Liver (tissue), 9 donors: ENCODE results near the gene APLN. TPM values are rescaled to one million over a fixed set of nuclear protein-coding genes. Genes with fewer than 3 reads are reported as not detected.

ENCODE experiments used
- DNase-seq: peaks from one replicate; pipeline ENCODE4 v3.0.0-alpha.2; 2017; ENCODE audit warnings: low spot score
- H3K27ac ChIP-seq, 2 donors: one replicate each; pipeline ENCODE4 v1.7.0; 2013; ENCODE audit warnings: inconsistent platforms in 2 of 2, low read length in 2 of 2, control low read depth in 1 of 2, low read depth in 1 of 2, mild to moderate bottlenecking in 1 of 2
- H3K27me3 ChIP-seq, 4 donors: one replicate each; pipeline versions ENCODE4 v1.6.1 to v1.7.0; 2013; ENCODE audit warnings: low read length in 3 of 4, inconsistent platforms in 1 of 4, mild to moderate bottlenecking in 1 of 4, moderate library complexity in 1 of 4; ENCODE audit not compliant: control insufficient read depth in 4 of 4, insufficient read depth in 4 of 4
- H3K36me3 ChIP-seq, 4 donors: one replicate each; pipeline versions ENCODE4 v1.6.1 to v1.7.0; 2013; ENCODE audit warnings: low read length in 3 of 4, mild to moderate bottlenecking in 3 of 4, low read depth in 1 of 4, moderate library complexity in 1 of 4; ENCODE audit not compliant: control insufficient read depth in 4 of 4, insufficient read depth in 3 of 4
- H3K4me1 ChIP-seq, 4 donors: one replicate each; pipeline versions ENCODE4 v1.6.1 to v1.7.0; 2013; ENCODE audit warnings: low read length in 3 of 4, mild to moderate bottlenecking in 3 of 4, moderate library complexity in 1 of 4; ENCODE audit not compliant: control insufficient read depth in 4 of 4, insufficient read depth in 4 of 4
- H3K4me3 ChIP-seq, 3 donors: one replicate each; pipeline versions ENCODE4 v1.6.1 to v1.7.0; 2013; ENCODE audit warnings: low read length in 3 of 3, control low read depth in 1 of 3, low read depth in 1 of 3, mild to moderate bottlenecking in 1 of 3
- H3K9ac ChIP-seq, 2 donors: one replicate each; pipeline ENCODE4 v1.7.0; 2013; ENCODE audit warnings: low read length in 2 of 2, mild to moderate bottlenecking in 2 of 2, moderate library complexity in 2 of 2, control low read depth in 1 of 2, low read depth in 1 of 2
- H3K9me3 ChIP-seq, 4 donors: one replicate each; pipeline versions ENCODE4 v1.6.1 to v1.7.0; 2013; ENCODE audit warnings: low read length in 3 of 4; ENCODE audit not compliant: control insufficient read depth in 4 of 4
- EGR1 ChIP-seq, 2 donors: IDR thresholded peaks; 2 replicates each; pipeline ENCODE4 v1.6.1; 2016 to 2018; ENCODE audit warnings: antibody characterized with exemption in 2 of 2, low read depth in 2 of 2
- FOXA1 ChIP-seq: IDR thresholded peaks from 2 replicates; pipeline ENCODE4 v1.6.1; 2016; ENCODE audit warnings: antibody characterized with exemption
- FOXA2 ChIP-seq: IDR thresholded peaks from 2 replicates; pipeline ENCODE4 v1.6.1; 2016; ENCODE audit warnings: antibody characterized with exemption
- GABPA ChIP-seq, 2 donors: IDR thresholded peaks in 1 of 2; conservative IDR thresholded peaks in 1 of 2; 2 replicates each; pipeline ENCODE4 v1.6.1; 2016; ENCODE audit warnings: antibody characterized with exemption in 2 of 2, mild to moderate bottlenecking in 1 of 2, moderate library complexity in 1 of 2
- HNF4A ChIP-seq, 2 donors: conservative IDR thresholded peaks; 2 replicates each; pipeline ENCODE4 v1.6.1; 2016; ENCODE audit warnings: antibody characterized with exemption in 2 of 2, mild to moderate bottlenecking in 2 of 2
- HNF4G ChIP-seq: IDR thresholded peaks from 2 replicates; pipeline ENCODE4 v1.6.1; 2016; ENCODE audit warnings: antibody characterized with exemption
- JUND ChIP-seq, 2 donors: IDR thresholded peaks; 2 replicates each; pipeline ENCODE4 v1.6.1; 2016; ENCODE audit warnings: antibody characterized with exemption in 2 of 2
- MAX ChIP-seq: IDR thresholded peaks from 2 replicates; pipeline ENCODE4 v1.6.1; 2016; ENCODE audit warnings: antibody characterized with exemption
- NR2F2 ChIP-seq: IDR thresholded peaks from 2 replicates; pipeline ENCODE4 v1.6.1; 2016; ENCODE audit warnings: antibody characterized with exemption
- RAD21 ChIP-seq, 2 donors: IDR thresholded peaks; 2 replicates each; pipeline ENCODE4 v1.6.1; 2016; ENCODE audit warnings: antibody characterized with exemption in 2 of 2, mild to moderate bottlenecking in 2 of 2
- RXRA ChIP-seq, 2 donors: IDR thresholded peaks; 2 replicates each; pipeline ENCODE4 v1.6.1; 2017 to 2018; ENCODE audit warnings: antibody characterized with exemption in 2 of 2, mild to moderate bottlenecking in 1 of 2
- SP1 ChIP-seq: IDR thresholded peaks from 2 replicates; pipeline ENCODE4 v1.6.1; 2018; ENCODE audit warnings: antibody characterized with exemption, mild to moderate bottlenecking
- TAF1 ChIP-seq: conservative IDR thresholded peaks from 2 replicates; pipeline ENCODE4 v1.6.1; 2016; ENCODE audit warnings: antibody characterized with exemption, mild to moderate bottlenecking
- YY1 ChIP-seq: IDR thresholded peaks from 2 replicates; pipeline ENCODE4 v1.6.1; 2016; ENCODE audit warnings: antibody characterized with exemption, mild to moderate bottlenecking
- WGBS: extraction: QIAGEN DNeasy Blood & Tissue Kit; methylation state at CpG from one replicate; pipeline ENCODE4 v1.1.7; 2013; 5-methylcytosine and 5-hydroxymethylcytosine counted together
- polyA plus RNA-seq, 2 donors: library from polyadenylated mRNA; stranded (reverse) in 1 of 2; unstranded in 1 of 2; fragments of 200-250 nt in 1 of 2; fragments of >200 nt in 1 of 2; fragmentation: Nextera tagmentation in 1 of 2; extraction: Ambion mirVana in 1 of 2; gene quantifications; one replicate each; pipeline versions ENCODE4 v1.2.1 to v1.2.3, GENCODE V29; 2013 to 2015
- total RNA-seq, 2 donors: library from RNA; depleted of rRNA; stranded (reverse); fragments of >200 nt; gene quantifications; one replicate each; pipeline ENCODE4 v1.2.3, GENCODE V29; 2014
- TF ChIP-seq, protein P1 (sequence below): IDR thresholded peaks from 2 replicates; pipeline ENCODE4 v1.6.1; 2016; ENCODE audit warnings: antibody characterized with exemption
- TF ChIP-seq, protein P2 (sequence below): IDR thresholded peaks from 2 replicates; pipeline ENCODE4 v1.6.1; 2016; ENCODE audit warnings: antibody characterized with exemption
- TF ChIP-seq, protein P3 (sequence below): IDR thresholded peaks from 2 replicates; pipeline ENCODE4 v1.6.1; 2016; ENCODE audit warnings: antibody characterized with exemption, mild to moderate bottlenecking
- donor health status: healthy.
- donor health status: healthy.
- donor health status: healthy.
- donor health status: healthy.
- donor health status: healthy.

The APLN gene
- total and polyA plus RNA-seq, 4 donors = 0.19 to 0.33 TPM; not detected in 2

DNA sequence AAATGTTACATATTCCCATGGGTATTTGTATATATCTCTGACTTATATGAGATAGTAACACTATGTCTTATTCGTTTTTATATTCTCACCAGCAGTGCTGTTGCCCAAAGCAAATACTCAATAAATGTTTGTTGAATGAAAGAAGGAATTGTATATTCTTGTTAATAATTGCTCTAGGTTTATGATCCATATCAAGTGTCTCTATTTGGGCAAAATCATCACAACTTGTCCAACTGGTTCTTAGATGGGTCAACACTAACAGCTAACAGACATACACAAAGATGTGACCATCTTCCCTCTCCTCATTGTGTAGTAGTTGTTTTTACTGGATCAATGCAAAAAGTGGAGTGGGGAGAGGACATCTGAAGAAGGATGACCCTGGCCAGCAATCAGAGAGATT, 6.6 kb upstream of the APLN start:
- Histone ChIP-seq H3K4me1 (no peaks in the 10 kb centered on the region), H3K36me3 (no peaks in the 10 kb centered on the region), H3K9me3 (no peaks in the 10 kb centered on the region), H3K27ac (no peak overlapping the region), H3K9ac (no peak overlapping the region), H3K27me3 (peaks cover 0 to 3% (median 0%) of the 10 kb centered on the region in 4 donors), H3K4me3 (no peak overlapping the region)
- DNase-seq = no peak
- no peak for TF ChIP-seq MAX
- no peak for TF ChIP-seq HNF4G
- TF ChIP-seq, protein P1, sequence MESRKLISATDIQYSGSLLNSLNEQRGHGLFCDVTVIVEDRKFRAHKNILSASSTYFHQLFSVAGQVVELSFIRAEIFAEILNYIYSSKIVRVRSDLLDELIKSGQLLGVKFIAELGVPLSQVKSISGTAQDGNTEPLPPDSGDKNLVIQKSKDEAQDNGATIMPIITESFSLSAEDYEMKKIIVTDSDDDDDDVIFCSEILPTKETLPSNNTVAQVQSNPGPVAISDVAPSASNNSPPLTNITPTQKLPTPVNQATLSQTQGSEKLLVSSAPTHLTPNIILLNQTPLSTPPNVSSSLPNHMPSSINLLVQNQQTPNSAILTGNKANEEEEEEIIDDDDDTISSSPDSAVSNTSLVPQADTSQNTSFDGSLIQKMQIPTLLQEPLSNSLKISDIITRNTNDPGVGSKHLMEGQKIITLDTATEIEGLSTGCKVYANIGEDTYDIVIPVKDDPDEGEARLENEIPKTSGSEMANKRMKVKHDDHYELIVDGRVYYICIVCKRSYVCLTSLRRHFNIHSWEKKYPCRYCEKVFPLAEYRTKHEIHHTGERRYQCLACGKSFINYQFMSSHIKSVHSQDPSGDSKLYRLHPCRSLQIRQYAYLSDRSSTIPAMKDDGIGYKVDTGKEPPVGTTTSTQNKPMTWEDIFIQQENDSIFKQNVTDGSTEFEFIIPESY = no peak
- TF ChIP-seq, protein P2, sequence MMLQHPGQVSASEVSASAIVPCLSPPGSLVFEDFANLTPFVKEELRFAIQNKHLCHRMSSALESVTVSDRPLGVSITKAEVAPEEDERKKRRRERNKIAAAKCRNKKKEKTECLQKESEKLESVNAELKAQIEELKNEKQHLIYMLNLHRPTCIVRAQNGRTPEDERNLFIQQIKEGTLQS = no peak
- no peak for TF ChIP-seq HNF4A (conservative IDR thresholded peaks at IDR 0.05)
- TF ChIP-seq JUND (IDR thresholded peaks at IDR 0.05) = no peak
- TF ChIP-seq YY1 = no peak
- TF ChIP-seq FOXA2 = no peak
- TF ChIP-seq, protein P3, sequence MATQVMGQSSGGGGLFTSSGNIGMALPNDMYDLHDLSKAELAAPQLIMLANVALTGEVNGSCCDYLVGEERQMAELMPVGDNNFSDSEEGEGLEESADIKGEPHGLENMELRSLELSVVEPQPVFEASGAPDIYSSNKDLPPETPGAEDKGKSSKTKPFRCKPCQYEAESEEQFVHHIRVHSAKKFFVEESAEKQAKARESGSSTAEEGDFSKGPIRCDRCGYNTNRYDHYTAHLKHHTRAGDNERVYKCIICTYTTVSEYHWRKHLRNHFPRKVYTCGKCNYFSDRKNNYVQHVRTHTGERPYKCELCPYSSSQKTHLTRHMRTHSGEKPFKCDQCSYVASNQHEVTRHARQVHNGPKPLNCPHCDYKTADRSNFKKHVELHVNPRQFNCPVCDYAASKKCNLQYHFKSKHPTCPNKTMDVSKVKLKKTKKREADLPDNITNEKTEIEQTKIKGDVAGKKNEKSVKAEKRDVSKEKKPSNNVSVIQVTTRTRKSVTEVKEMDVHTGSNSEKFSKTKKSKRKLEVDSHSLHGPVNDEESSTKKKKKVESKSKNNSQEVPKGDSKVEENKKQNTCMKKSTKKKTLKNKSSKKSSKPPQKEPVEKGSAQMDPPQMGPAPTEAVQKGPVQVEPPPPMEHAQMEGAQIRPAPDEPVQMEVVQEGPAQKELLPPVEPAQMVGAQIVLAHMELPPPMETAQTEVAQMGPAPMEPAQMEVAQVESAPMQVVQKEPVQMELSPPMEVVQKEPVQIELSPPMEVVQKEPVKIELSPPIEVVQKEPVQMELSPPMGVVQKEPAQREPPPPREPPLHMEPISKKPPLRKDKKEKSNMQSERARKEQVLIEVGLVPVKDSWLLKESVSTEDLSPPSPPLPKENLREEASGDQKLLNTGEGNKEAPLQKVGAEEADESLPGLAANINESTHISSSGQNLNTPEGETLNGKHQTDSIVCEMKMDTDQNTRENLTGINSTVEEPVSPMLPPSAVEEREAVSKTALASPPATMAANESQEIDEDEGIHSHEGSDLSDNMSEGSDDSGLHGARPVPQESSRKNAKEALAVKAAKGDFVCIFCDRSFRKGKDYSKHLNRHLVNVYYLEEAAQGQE = no peak
- TF ChIP-seq EGR1 (IDR thresholded peaks at IDR 0.05; ENCODE audit: low read depth in 2 of 2) = no peak
- no peak for TF ChIP-seq GABPA (IDR thresholded peaks at IDR 0.05 in 1 of 2, conservative IDR thresholded peaks at IDR 0.05 in 1 of 2)
- TF ChIP-seq SP1 = no peak
- 74% methylated on average over 1 of the region's 1 CpG for WGBS

- Histone ChIP-seq H3K9me3 (no peaks in the 10 kb centered on the region), H3K27ac (no peak overlapping the region), H3K9ac (no peak overlapping the region), H3K4me1 (peaks cover 2 to 4% (median 3%) of the 10 kb centered on the region in 4 donors), H3K4me3 (no peak overlapping the region), H3K36me3 (no peaks in the 10 kb centered on the region), H3K27me3 (peaks cover 0 to 3% (median 0%) of the 10 kb centered on the region in 4 donors)
- no peak for DNase-seq
- WGBS = 96% methylated on average over 5 of the region's 5 CpGs
- TF ChIP-seq FOXA1 (no peak), TAF1 (no peak), MAX (no peak), GABPA (IDR thresholded peaks at IDR 0.05 in 1 of 2, conservative IDR thresholded peaks at IDR 0.05 in 1 of 2) (no peak), NR2F2 (no peak), SP1 (no peak), FOXA2 (no peak), RXRA (IDR thresholded peaks at IDR 0.05) (no peak), YY1 (no peak), HNF4G (no peak), JUND (IDR thresholded peaks at IDR 0.05) (no peak), HNF4A (conservative IDR thresholded peaks at IDR 0.05) (no peak), RAD21 (IDR thresholded peaks at IDR 0.05) (no peak), EGR1 (IDR thresholded peaks at IDR 0.05; ENCODE audit: low read depth in 2 of 2) (no peak)
- TF ChIP-seq, protein P1 = no peak
- TF ChIP-seq, protein P3 = no peak
- TF ChIP-seq, protein P2 = no peak
Observed at GRCh38 chrX:129659861-129660260, 5.1 kb upstream of the APLN start.
